Skeletal muscle satellite cell (primary cell): ENCODE data around the gene CCDC142.
A peak's percentile ranks its signal among the peaks of the same experiment; 100 is the strongest.

Experiments used
- H3K27me3 ChIP-seq: 2 replicates; pipeline ENCODE4 v1.7.0; 2013; ENCODE audit warnings: low read length; ENCODE audit not compliant: control insufficient read depth, insufficient read depth
- H3K36me3 ChIP-seq: 2 replicates; pipeline ENCODE4 v1.7.0; 2013; ENCODE audit warnings: mild to moderate bottlenecking, control low read depth, low read length; ENCODE audit not compliant: insufficient read depth
- H3K4me1 ChIP-seq: 2 replicates; pipeline ENCODE4 v1.7.0; 2013; ENCODE audit warnings: low read length; ENCODE audit not compliant: control insufficient read depth, insufficient read depth
- H3K4me2 ChIP-seq: 2 replicates; pipeline ENCODE4 v1.7.0; 2013; ENCODE audit warnings: mild to moderate bottlenecking, low read length
- H3K4me3 ChIP-seq: 2 replicates; pipeline ENCODE4 v1.7.0; 2013; ENCODE audit warnings: low read length
- H3K9ac ChIP-seq: 2 replicates; pipeline ENCODE4 v1.7.0; 2013; ENCODE audit warnings: mild to moderate bottlenecking, low read depth, low read length, moderate library complexity
- H3K9me3 ChIP-seq: replicated peaks from 2 replicates; pipeline ENCODE4 v1.7.0; 2013; ENCODE audit warnings: mild to moderate bottlenecking, control low read depth, low read length

CCDC142 gene

GRCh38 chr2:74441690-74442482, 40.9 kb downstream of the CCDC142 start, which contains the start of gene RTKN:
Gene RTKN, minus strand, starts transcription at chr2:74441937. Its CDS starts 121 bp downstream, at chr2:74441816.
- Histone ChIP-seq H3K9ac (peak within 1 kb of the TSS; percentile 84), H3K4me2 (peak within 1 kb of the TSS; percentile 97), H3K27me3 (peaks cover 19% of the 10 kb centered on the region), H3K4me1 (peaks cover 52% of the 10 kb centered on the region), H3K36me3 (no peaks in the 10 kb centered on the region), H3K9me3 (no peaks in the 10 kb centered on the region), H3K4me3 (peak within 1 kb of the TSS; percentile 74)

- Histone ChIP-seq H3K27me3 (peaks cover 19% of the 10 kb centered on the region), H3K4me3 (peak overlapping the region; percentile 74), H3K36me3 (no peaks in the 10 kb centered on the region), H3K4me1 (peaks cover 59% of the 10 kb centered on the region), H3K9ac (peak overlapping the region; percentile 84), H3K9me3 (no peaks in the 10 kb centered on the region), H3K4me2 (peak overlapping the region; percentile 97)
These were observed 41.6 kb downstream of the CCDC142 start for GRCh38 chr2:74441170-74441689.

GRCh38 chr2:74440378-74441169, 42.2 kb downstream of the CCDC142 start:
- H3K4me3 ChIP-seq = peak overlapping the region; percentile 74
- peak overlapping the region; percentile 97 for H3K4me2 ChIP-seq
- H3K9me3 ChIP-seq = no peaks in the 10 kb centered on the region
- H3K27me3 ChIP-seq = peaks cover 19% of the 10 kb centered on the region
- H3K9ac ChIP-seq = peak overlapping the region; percentile 84
- H3K4me1 ChIP-seq = peaks cover 62% of the 10 kb centered on the region
- no peaks in the 10 kb centered on the region for H3K36me3 ChIP-seq

GRCh38 chr2:74439803-74440377, 42.9 kb downstream of the CCDC142 start:
- peak overlapping the region; percentile 74 for H3K4me3 ChIP-seq
- H3K4me1 ChIP-seq = peaks cover 62% of the 10 kb centered on the region
- no peaks in the 10 kb centered on the region for H3K36me3 ChIP-seq
- peak overlapping the region; percentile 97 for H3K4me2 ChIP-seq
- H3K9me3 ChIP-seq = no peaks in the 10 kb centered on the region
- H3K27me3 ChIP-seq = peaks cover 15% of the 10 kb centered on the region
- peak overlapping the region; percentile 84 for H3K9ac ChIP-seq

- H3K4me2 ChIP-seq = peak overlapping the region; percentile 97
- no peaks in the 10 kb centered on the region for H3K9me3 ChIP-seq
- no peaks in the 10 kb centered on the region for H3K36me3 ChIP-seq
- H3K4me3 ChIP-seq = peak overlapping the region; percentile 74
- H3K4me1 ChIP-seq = peaks cover 59% of the 10 kb centered on the region
- H3K9ac ChIP-seq = peak overlapping the region; percentile 84
- peaks cover 11% of the 10 kb centered on the region for H3K27me3 ChIP-seq
These were observed 43.4 kb downstream of the CCDC142 start for GRCh38 chr2:74439373-74439772.

- Histone ChIP-seq H3K27me3 (peaks cover 11% of the 10 kb centered on the region), H3K4me1 (peaks cover 53% of the 10 kb centered on the region), H3K9ac (no peak overlapping the region), H3K4me2 (peak overlapping the region; percentile 97), H3K9me3 (no peaks in the 10 kb centered on the region), H3K4me3 (peak overlapping the region; percentile 8), H3K36me3 (no peaks in the 10 kb centered on the region)
These were observed 44.5 kb downstream of the CCDC142 start for GRCh38 chr2:74438248-74438647.

- Histone ChIP-seq H3K4me3 (peak overlapping the region; percentile 30), H3K4me1 (peaks cover 53% of the 10 kb centered on the region), H3K9ac (peak overlapping the region; percentile 31), H3K9me3 (no peaks in the 10 kb centered on the region), H3K4me2 (peak overlapping the region; percentile 66), H3K27me3 (peaks cover 8% of the 10 kb centered on the region), H3K36me3 (peaks cover 3% of the 10 kb centered on the region)
These were observed 45.7 kb downstream of the CCDC142 start for GRCh38 chr2:74436848-74437695.

GRCh38 chr2:74436111-74436805, 46.5 kb downstream of the CCDC142 start:
- peak overlapping the region; percentile 31 for H3K9ac ChIP-seq
- peaks cover 47% of the 10 kb centered on the region for H3K4me1 ChIP-seq
- H3K36me3 ChIP-seq = peaks cover 11% of the 10 kb centered on the region
- H3K4me3 ChIP-seq = peak overlapping the region; percentile 30
- H3K4me2 ChIP-seq = peak overlapping the region; percentile 66
- H3K27me3 ChIP-seq = no peaks in the 10 kb centered on the region
- no peaks in the 10 kb centered on the region for H3K9me3 ChIP-seq

GRCh38 chr2:74430502-74430901, 52.3 kb downstream of the CCDC142 start:
- Histone ChIP-seq H3K36me3 (peaks cover 56% of the 10 kb centered on the region), H3K9me3 (no peaks in the 10 kb centered on the region), H3K9ac (no peak overlapping the region), H3K4me1 (peaks cover under 1% of the 10 kb centered on the region), H3K4me2 (no peak overlapping the region), H3K27me3 (no peaks in the 10 kb centered on the region), H3K4me3 (no peak overlapping the region)
